H1 (cell line): ENCODE data around the gene S100A13.
A peak's percentile ranks its signal among the peaks of the same experiment; 100 is the strongest.

Experiments used
- GABPA ChIP-seq: IDR thresholded peaks from 2 replicates; pipeline ENCODE4 v1.6.1; 2011; ENCODE audit warnings: mild to moderate bottlenecking, low read length, moderate library complexity, borderline replicate concordance; ENCODE audit not compliant: insufficient read depth
- TF ChIP-seq, protein P1 (sequence below), 3 experiments: IDR thresholded peaks; 1 replicate in 2 of 3; 2 replicates in 1 of 3; pipeline versions ENCODE4 v1.5.1 to v1.6.1; 2011; ENCODE audit warnings: low read length in 3 of 3, mild to moderate bottlenecking in 3 of 3, inconsistent platforms in 2 of 3, low read depth in 1 of 3, moderate library complexity in 1 of 3; ENCODE audit not compliant: insufficient read depth in 1 of 3; ENCODE audit errors: control extremely low read depth in 1 of 3

GRCh38 chr1:153658400-153659174 lies 31.3 kb upstream of the S100A13 start, which contains the start of gene SNAPIN:
- TF ChIP-seq, protein P1, sequence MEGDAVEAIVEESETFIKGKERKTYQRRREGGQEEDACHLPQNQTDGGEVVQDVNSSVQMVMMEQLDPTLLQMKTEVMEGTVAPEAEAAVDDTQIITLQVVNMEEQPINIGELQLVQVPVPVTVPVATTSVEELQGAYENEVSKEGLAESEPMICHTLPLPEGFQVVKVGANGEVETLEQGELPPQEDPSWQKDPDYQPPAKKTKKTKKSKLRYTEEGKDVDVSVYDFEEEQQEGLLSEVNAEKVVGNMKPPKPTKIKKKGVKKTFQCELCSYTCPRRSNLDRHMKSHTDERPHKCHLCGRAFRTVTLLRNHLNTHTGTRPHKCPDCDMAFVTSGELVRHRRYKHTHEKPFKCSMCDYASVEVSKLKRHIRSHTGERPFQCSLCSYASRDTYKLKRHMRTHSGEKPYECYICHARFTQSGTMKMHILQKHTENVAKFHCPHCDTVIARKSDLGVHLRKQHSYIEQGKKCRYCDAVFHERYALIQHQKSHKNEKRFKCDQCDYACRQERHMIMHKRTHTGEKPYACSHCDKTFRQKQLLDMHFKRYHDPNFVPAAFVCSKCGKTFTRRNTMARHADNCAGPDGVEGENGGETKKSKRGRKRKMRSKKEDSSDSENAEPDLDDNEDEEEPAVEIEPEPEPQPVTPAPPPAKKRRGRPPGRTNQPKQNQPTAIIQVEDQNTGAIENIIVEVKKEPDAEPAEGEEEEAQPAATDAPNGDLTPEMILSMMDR (IDR thresholded peaks at IDR 0.05; ENCODE audit: control extremely low read depth in 1 of 3, insufficient read depth in 1 of 3, low read depth in 1 of 3, low read length in 3 of 3) = peak in 2 of 3 experiments; percentile 4 to 6; a peak in 2 of 4 replicates
- no peak for TF ChIP-seq GABPA
